ENCODE results near the gene DHRS3.

DHRS3 gene

DNA sequence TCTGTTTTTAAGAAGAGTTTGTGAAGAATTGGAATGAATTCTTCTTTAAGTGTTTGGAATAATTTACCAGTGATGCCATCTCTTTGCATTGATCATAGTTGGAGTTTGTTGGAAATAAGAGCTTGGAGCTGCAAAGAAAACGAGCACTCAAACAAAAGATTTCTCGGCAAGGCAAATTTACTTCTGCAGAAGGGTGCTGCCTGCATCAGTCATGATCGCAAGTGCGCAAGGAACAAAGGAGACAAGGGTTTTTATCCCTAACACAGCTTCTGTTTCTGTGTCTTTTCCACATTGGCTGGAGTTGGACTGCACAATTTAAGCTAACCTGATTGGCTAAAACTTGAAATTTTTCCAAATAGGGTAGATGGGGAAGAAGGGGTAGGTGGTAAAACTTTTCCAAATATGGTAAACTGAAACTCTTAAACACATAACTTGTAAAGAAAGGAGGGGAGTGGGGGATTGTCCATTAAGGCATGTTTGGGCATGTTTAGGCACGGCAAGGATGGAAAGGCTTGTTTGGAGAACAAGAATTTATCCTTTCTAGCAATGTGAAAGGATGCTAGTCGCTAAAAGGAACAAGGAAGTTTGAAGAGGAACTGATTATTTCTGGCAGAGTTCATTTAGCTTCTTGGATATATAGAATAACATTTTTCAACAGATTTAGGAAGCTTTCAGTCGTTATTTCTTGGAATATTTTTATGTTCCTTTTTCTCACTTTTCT lies 22.4 kb upstream of the DHRS3 start:
- no peak for DNase-seq (ENCODE audit: low read depth, low spot score)

DNA sequence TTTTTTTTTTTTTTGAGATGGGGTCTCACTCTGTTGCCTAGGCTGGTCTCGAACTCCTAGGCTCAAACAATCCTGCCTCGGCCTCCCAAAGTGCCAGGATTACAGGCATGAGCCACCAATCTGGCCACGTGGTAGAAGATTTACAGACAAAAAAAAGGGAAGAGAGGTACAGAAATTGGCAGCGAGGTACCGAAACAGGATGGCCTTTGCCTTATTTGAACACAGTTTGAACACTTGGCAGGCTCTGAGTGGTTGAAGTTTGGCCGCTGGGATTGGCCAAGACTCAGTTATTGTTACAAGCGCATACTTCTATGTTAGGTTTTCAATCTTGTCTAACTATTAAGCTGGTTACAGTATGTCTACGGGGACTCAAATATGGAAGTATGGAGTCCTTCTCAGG lies 19.7 kb upstream of the DHRS3 start:
- no peak for DNase-seq (ENCODE audit: low read depth, low spot score)

DNA sequence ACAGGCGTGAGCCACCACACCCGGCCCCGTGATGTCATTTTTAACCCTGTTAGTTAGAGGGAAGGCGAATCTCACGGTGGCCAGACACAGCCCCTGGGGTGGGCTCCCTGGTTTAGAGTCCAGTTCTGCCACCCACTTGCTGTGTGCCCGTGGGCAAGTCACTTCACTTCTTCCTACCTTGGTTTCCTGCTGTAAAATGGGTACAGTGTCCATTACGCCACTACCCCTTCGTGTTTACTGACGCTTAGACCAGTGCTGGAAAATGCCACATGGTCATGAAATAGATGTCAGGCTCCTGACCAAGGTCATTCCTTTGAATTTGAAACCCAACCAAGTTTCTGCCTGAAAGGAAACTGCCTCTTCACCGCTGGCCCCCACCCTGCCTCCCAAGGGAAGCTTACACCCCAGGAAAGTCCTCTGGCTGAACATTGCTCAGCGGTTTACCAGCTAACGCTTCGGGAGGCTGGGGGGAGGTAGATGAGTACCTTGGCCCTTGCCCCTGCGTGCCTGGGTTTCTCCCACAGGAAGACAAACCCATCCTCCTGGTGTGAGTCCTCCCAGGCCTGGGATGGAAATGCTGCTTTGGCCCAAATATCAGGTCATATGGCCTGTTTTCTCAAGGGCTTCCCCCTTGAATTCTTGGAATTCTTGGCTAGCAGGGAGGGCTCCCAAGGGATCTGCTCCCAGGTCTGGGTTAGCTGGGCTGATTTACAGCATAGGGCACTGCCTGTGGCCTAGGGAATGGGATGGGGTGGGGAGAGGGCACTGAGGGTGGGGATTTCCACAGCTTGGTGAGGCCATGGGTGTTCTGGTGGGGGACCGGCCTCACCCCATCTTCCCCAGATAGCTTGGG lies 18.3 kb upstream of the DHRS3 start:
- no peak for DNase-seq (ENCODE audit: low read depth, low spot score)

DNA sequence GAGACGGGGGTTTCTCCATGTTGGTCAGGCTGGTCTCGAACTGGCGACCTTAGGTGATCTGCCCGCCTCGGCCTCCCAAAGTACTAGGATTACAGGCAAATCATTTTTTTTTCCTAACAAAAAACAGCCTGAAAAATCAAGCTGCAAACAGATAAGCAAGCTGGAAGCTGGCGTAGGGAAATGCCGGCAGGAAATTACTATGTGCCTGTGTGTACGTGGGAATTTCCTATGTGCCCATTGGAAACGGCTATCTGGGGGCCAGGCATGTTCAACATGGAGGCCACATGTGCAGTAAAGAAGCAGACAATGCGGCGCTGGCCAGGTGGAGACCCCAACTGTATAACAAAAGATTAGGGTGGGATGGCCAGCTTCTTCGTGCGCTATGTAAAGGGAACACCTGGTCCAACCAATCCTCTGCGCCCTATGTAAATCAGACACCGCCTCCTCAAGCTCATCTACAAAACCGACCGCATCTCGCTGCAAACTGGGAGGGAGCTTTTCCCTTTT lies 16.7 kb upstream of the DHRS3 start:
- DNase-seq (ENCODE audit: low read depth, low spot score) = no peak

DNA sequence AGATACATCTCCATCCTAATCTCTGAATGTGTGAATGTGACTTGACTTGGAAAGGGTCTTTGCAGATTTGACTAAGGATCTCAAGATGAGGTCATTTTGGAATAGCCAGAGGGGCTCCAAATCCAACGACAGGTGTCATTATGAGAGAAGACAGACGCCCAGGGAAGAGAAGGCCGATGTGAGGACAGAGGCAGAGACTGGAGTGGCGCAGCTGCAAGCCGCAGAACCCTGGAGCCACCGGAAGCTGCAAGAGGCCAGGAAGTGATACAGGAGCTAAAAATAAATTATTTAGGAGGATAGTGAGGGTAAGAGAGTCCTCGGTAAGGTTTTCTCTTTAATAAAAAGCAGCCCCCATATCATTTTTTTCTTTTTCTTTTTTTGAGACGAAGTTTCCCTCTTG lies 16.1 kb upstream of the DHRS3 start:
- DNase-seq (ENCODE audit: low read depth, low spot score) = no peak

DNA sequence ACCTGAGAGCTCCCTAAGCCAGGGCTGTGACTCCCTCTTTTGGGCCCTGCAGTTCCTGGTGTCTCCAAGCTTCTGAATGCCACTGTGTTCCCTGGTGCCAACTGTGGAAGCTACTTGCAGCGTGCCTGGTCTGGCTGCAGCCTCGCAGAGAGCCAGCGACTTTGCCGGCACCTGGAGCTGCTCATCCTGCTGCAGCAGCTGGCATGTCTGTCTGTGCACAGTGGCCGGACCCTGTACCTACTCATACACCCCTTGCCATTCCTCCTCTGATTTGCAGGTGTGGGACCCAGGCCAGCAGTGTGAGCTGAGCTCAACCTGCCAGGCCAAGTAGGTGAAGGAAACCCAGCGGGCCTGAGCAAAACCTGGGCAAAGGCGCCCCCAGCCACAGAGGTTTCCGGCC lies 13.6 kb upstream of the DHRS3 start:
- DNase-seq (ENCODE audit: low read depth, low spot score) = no peak

DNA sequence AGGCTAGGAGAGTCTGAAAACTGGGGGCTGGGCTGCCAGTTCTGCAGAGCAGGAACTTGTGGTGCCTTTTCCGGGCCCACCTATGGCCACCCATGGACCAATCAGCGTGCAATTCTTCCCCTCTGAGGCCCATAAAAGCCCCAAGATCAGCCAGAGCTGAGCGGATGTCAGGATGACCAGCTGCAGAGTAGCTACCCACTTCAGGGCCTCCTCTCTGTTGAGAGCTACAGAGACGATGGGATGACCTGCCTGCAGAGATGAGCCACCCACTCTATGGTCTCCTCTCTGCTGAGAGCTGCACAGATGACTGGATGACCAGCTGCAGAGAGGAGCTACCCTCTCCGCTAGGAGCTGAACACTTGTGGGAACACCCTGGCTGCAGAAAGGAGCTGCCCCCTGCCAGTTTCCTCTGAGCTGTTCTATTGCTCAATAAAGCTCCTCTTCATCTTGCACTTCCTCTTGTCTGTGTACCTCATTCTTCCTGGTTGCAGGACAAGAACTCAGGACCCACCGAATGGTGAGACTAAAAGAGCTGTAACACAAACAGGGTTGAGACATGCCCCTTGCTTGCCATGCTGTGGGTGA lies 13.0 kb upstream of the DHRS3 start:
- no peak for DNase-seq (ENCODE audit: low read depth, low spot score)

DNA sequence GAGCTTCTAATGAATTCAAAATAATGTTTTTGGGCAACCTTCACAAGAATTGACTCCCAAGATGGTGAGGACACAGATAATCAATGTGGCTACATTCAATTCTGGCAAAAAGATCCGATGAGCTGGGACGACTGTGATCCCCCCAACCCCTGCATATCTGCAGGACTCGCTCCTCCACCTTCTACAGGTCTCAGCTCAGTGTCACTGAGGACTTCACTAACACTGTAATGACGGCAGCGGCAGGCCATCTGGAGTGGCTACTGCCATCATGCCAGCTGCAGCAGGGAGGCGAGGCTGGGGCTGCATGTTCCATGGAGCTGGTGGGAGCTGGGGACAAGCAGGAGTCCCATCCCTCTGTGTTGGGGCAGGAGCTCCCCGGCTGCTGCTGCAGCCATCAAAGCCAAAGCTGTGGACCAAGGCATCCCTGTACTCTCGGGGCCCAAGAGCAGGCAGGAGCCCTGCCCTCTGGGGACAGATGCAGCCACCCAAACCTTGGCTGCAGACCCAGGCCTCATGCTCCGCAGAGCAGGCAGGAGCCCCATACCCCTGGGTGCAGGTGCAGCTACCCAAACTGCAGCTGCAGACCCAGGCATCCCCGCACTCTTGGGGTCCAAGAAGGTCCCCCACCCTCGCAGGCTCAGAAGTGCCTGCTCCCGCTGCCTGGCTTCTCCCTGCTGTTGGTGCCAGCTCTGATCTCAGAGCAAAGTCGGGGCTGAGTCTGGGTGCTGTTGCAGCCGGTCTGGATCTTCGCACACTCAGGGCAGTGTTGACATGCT lies 12.2 kb upstream of the DHRS3 start:
- no peak for DNase-seq (ENCODE audit: low read depth, low spot score)

DNA sequence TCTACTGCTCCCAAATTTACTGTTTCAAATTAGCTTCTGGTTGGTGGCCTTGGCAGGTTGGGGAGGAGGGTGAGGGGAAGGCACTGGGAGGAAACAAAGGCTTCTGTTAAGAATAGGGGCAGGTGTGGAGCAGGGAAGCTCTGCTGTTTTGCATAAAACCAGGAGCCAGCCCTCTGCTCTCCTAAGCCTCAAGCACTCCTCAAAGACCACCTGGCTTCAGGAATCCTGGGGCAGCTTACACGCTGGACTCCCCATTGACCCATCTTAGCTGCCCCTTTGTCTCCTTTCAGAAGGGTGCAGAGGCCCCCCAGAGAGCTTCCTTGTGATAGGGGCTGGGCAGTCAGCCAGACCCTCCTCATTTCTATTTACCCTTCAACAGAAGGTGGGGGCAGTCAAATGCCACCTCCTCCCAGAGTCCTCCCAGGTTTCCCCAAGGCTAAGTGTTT lies 11.5 kb upstream of the DHRS3 start:
- no peak for DNase-seq (ENCODE audit: low read depth, low spot score)

DNA sequence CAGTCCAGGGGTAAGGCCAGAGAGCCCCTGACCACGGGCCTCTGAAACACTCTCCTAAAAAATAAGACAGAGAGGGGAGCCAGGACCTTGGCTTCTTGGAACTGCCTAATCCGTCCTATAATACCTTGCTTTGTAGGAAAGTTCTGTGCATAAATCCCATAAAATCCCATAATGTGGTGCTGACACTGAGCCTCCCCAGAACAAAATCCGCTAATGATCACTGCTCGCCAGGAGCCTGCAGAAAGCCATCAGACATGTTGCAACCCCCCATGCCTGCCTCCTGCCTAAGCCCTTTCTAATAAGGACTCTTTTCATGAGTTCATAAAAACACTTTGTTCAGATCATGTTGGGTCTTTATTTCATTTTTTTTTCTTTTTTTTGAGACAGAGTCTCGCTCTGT lies 9.3 kb upstream of the DHRS3 start:
- no peak for DNase-seq (ENCODE audit: low read depth, low spot score)

DNA sequence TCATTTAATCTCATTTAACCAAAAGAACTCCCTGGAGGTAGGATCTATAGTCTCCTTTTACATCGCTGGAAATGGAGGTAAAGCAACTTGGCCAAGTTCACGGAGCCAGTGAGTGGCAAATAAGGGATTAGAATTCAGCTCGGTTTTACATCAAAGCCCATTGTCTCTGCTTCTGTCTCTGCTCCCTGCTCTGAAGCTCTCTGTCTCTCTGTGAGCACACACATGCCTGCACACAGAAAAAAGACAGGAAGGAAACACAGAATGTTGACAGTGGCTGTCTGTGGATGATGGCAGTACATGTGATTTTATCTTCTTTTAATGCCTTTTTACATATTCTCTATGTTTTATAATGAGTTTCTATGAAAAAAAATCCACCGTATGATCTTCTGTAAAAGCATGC lies 8.9 kb upstream of the DHRS3 start:
- DNase-seq (ENCODE audit: low read depth, low spot score) = no peak

DNA sequence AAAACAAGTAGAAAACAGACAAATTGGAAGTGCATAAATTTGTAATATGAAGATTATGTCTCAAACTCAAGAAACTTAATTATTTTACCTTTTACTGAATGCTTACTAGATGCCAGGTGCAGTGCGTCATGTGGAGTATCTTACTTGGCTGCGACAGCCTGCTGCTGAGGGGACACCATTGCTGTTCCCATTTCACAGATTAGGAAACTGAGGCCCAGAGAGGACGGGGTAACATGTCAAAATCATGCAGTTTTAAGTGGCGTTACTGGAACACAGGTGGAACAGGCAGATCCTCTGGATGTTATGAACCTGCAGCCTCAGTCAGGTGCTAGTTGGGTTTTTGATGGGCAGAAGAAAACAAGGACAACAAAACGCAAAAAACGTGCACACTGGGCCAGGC lies 7.3 kb upstream of the DHRS3 start:
- no peak for DNase-seq (ENCODE audit: low read depth, low spot score)

DNA sequence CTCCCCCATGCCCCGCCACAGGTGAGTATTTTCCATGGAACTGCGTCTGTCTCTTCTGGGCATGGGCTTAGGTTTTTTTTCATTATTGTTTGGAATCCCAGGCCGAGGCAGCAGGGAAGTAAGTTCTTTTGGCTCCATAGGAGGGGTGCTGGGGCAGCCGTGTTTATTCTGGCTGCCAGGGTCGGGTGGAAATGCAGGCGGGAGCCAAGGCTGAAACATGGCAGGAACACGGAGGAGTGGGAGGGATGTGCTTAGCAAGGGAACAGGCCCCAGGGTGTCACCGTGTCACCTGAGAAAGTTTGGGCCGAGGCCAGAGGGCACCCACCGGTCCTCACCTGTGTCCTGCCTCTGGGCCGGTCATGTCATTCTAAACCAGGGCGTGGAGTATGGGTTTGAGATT lies 4.5 kb upstream of the DHRS3 start:
- no peak for DNase-seq (ENCODE audit: low read depth, low spot score)

DNA sequence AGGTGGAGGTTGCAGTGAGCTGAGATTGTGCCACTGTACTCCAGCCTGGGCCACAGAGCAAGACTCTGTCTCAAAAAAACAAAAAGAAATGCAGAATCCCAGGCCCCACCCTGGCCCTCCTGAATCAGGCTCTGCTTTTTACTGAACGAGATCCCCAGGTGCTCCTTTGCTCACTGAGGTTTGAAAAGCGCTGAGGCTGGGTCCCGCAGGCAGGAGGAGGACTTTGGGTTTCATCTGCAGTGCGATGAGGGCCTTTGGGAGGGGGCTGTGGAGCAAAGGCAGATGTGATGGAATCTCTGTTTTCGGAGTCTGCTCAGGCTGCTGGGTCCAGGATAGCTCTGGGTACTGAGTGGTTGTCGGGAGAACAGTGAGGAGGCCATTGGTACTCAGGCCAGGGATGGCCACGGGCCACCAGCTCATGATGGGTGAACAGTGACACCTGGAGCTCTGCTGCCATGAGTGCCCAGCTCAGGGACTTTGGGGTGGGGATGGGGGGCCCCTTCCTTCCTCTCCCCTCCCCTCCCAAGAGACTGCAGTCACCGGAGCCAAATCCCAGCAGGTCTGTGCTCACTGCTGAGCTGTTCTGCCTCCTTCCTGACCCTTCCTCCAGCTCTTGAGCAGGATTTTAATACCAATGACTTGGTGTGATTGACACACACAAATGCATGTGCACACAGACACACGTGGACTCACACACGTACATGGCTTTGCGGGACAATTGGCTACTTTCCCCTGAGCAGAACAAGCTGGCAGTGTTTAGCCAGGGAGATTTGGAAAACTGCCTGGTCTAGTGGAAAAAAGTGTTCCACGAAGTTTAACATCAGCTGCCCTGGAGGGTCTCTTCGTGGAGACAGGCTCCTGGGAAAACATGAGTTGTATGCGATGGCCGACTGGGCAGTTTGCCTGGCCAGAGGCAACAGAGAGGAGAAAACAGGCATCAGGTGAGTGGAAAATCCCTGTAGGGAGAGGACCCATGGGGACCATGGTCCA lies 3.6 kb upstream of the DHRS3 start:
- no peak for DNase-seq (ENCODE audit: low read depth, low spot score)

DNA sequence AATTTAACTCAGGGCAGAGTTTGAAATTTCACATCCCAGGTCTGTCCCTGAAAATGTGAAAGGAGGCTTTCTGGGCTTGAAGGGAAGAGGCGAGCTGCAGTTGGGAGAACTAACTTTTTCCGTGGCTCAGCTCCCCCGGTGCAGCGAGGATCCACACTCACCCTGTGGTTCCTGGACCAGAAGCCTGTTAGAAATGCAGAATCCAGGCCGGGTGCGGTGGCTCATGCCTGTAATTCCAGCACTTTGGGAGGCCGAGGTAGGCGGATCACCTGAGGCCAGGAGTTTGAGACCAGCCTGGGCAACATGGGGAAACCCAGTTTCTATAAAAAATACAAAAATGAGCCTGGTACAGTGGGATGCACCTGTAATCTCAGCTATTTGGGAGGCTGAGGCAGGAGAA lies 2.9 kb upstream of the DHRS3 start:
- no peak for DNase-seq (ENCODE audit: low read depth, low spot score)

DNA sequence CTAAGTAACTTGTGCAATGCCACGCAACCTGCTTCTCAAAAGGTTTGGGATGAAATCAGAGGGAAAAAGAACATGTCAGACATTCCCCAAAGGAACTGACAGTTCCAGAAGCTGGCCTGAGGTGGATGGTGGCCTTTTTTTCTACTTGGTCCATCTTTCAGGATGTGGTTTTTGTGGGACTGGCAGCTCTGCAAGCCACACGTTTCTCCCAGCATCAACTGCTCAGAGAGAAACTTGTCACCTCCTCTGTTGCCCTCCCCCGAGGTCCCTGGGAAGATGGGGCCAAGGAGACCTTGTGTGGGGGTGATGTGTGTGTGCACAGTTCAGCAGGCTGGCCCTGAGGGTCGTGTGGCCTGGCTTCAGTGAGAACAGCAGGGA lies 2.5 kb upstream of the DHRS3 start:
- no peak for DNase-seq (ENCODE audit: low read depth, low spot score)

DNA sequence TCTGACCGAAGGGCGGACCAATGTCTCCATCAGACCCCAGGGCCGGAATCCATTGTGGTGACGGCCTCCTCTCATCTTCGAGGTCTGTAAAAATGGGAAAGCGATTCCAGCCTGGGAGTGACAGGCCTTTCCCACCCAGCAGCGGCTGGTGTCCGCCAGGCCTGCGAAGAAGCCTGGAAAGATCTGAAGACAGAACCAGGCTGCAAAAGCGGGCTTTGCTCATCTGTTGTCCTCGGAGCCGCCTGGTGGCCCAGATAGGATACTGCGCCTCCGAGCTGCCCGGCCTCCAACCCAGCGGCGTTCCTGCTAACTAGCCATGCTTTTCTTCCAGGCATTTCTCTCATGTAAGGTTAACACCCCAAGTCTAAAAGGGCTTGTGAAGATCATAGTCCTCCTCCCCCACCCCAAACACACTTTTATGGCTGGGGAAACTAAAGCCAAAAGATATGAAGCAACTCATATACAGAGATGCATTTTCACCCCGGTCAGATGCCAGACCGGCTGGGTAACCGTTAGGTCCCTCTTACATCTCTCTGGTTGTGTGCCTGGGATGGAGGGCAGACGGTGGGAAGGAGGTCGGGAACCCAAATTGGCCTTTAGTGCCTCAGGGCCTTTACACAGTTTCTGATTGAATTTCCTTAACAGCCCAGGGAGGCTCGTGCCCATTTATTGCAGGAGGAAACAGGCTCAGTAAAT lies 1.9 kb upstream of the DHRS3 start:
- DNase-seq (ENCODE audit: low read depth, low spot score) = peak; percentile 59

DNA sequence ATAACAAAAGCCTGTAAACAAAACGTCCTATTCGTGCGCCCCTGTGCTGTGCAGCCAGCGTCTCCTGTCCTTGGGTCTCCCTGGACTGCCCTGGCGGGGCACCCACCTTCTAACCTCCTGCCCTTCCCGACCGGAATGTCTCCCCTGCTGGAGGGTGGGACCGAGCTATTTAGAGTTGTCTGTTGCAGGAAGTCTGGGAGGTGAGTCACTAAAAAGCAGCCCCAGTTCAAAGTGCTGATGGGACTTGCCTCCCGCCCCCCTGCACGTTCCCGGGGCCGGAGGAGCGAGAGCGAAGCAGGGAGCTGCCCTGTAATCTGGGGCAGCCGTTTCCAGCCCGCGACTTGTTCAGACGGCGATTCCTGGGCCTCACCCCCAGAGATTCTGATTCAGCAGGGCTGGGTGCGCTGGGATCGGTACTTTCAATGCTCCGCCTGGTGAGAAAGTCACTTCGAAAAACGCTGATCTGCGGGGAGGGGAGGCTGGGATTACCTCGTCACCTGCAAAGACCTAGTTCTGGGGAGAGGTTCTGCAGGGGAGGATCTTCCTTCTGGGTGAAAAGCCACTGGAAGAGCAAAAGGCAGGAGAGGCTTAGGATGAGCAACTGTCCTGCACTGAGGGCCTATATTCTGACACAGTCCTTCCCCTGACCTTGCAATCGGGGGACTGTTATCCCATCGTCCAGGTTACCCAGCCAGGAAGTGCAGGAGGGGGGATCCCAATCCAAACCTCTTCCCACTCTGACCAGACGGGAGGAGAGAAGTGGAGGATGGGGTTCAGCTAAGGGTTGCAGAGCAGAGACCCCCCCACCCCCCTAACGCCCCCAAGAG lies 1.2 kb upstream of the DHRS3 start:
- peak; percentile 19 for DNase-seq (ENCODE audit: low read depth, low spot score)

DNA sequence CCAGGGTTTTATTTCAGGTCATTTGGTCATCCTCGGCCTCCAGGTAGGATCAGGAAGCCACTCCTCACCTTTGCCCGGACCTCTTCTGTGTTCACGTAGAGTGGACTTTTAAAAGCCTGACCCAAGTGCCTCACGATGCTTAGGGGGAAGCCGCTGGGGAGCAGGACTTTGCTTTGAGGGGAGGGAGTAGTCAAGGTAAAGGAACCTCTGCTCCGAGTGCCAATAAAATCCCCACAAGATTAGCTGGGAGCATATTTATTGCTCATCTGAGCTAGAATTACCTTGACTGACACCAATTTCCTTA lies 603 bp upstream of the DHRS3 start:
- no peak for DNase-seq (ENCODE audit: low read depth, low spot score)

Measured in activated naive CD8-positive, alpha-beta T cell treated with anti-CD3 and anti-CD28 coated beads, Interleukin-2, amount 50 U/mL, for 16 hours (primary cell).